ENCODE results near the gene VWC2L. TPM values are rescaled to one million over a fixed set of nuclear protein-coding genes. Genes with fewer than 3 reads are reported as not detected.

VWC2L gene
- total and polyA plus RNA-seq, 4 donors, result not detected

DNA sequence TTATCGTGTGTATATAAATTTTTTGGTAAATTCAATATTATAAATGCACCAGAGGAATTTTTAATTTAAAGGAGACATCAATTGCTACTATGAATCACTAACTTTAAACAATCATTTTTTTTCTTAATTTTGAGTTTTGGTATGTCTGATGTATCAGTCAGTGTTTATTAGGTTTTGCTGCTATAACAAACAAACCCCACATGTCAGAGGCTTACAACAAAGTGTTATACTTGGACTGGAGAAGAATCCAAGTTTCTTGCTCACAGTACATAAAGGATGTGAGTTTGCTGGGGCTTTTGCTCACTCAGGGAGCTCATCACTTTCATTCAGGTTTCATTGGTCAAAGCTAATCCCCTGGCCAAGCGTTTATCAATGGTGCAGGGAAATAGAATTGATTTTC lies 81.8 kb downstream of the VWC2L start:
- TF ChIP-seq CTCF (IDR thresholded peaks at IDR 0.05; ENCODE audit: low read depth, low read length, missing input control) (no peak), HNF4G (IDR thresholded peaks at IDR 0.05) (no peak), EGR1 (IDR thresholded peaks at IDR 0.05; ENCODE audit: low read depth in 2 of 2) (no peak), SP1 (IDR thresholded peaks at IDR 0.05) (no peak), RXRA (IDR thresholded peaks at IDR 0.05) (no peak), REST (IDR thresholded peaks at IDR 0.05) (no peak), RAD21 (IDR thresholded peaks at IDR 0.05) (no peak), FOXA2 (IDR thresholded peaks at IDR 0.05) (no peak), TAF1 (conservative IDR thresholded peaks at IDR 0.05) (no peak), NR2F2 (IDR thresholded peaks at IDR 0.05) (no peak), YY1 (IDR thresholded peaks at IDR 0.05) (no peak), FOXA1 (IDR thresholded peaks at IDR 0.05) (no peak), HNF4A (conservative IDR thresholded peaks at IDR 0.05) (no peak), GABPA (IDR thresholded peaks at IDR 0.05 in 1 of 2, conservative IDR thresholded peaks at IDR 0.05 in 1 of 2) (no peak)
- TF ChIP-seq, protein P1, sequence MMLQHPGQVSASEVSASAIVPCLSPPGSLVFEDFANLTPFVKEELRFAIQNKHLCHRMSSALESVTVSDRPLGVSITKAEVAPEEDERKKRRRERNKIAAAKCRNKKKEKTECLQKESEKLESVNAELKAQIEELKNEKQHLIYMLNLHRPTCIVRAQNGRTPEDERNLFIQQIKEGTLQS (IDR thresholded peaks at IDR 0.05), result no peak
- TF ChIP-seq, protein P2, sequence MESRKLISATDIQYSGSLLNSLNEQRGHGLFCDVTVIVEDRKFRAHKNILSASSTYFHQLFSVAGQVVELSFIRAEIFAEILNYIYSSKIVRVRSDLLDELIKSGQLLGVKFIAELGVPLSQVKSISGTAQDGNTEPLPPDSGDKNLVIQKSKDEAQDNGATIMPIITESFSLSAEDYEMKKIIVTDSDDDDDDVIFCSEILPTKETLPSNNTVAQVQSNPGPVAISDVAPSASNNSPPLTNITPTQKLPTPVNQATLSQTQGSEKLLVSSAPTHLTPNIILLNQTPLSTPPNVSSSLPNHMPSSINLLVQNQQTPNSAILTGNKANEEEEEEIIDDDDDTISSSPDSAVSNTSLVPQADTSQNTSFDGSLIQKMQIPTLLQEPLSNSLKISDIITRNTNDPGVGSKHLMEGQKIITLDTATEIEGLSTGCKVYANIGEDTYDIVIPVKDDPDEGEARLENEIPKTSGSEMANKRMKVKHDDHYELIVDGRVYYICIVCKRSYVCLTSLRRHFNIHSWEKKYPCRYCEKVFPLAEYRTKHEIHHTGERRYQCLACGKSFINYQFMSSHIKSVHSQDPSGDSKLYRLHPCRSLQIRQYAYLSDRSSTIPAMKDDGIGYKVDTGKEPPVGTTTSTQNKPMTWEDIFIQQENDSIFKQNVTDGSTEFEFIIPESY (IDR thresholded peaks at IDR 0.05), result no peak
- TF ChIP-seq, protein P3, sequence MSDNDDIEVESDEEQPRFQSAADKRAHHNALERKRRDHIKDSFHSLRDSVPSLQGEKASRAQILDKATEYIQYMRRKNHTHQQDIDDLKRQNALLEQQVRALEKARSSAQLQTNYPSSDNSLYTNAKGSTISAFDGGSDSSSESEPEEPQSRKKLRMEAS (IDR thresholded peaks at IDR 0.05), result no peak
- WGBS, result 82% methylated on average over 2 of the region's 2 CpGs
- peaks cover 0 to 4% (median 0%) of the 10 kb centered on the region in 4 donors for H3K27me3 ChIP-seq (ENCODE audit: control insufficient read depth in 4 of 4, insufficient read depth in 4 of 4, low read length in 3 of 4)
- no peak overlapping the region for H3K9ac ChIP-seq (ENCODE audit: low read depth in 1 of 2, low read length in 2 of 2)
- no peak overlapping the region for H3K27ac ChIP-seq (ENCODE audit: low read depth in 1 of 2, low read length in 2 of 2)
- no peaks in the 10 kb centered on the region for H3K36me3 ChIP-seq (ENCODE audit: control insufficient read depth in 4 of 4, insufficient read depth in 3 of 4, low read depth in 1 of 4, low read length in 3 of 4)
- H3K9me3 ChIP-seq (ENCODE audit: control insufficient read depth in 4 of 4, low read length in 3 of 4), result peaks cover 0 to 5% (median 1%) of the 10 kb centered on the region in 4 donors
- H3K4me3 ChIP-seq (ENCODE audit: low read depth in 1 of 3, low read length in 3 of 3), result no peak overlapping the region
- H3K4me1 ChIP-seq (ENCODE audit: control insufficient read depth in 4 of 4, insufficient read depth in 4 of 4, low read length in 3 of 4), result no peaks in the 10 kb centered on the region
- no peak for DNase-seq (ENCODE audit: low spot score)
